Right lobe of liver (tissue), 4 donors: Measurements from ENCODE around the gene PLCL2.

Source experiments
- CTCF ChIP-seq, 4 donors: fragments of 200-600 bp in 3 of 4; fragments of 450-650 bp in 1 of 4; IDR thresholded peaks; one replicate each; pipeline versions ENCODE4 v1.5.1 to v1.8.0; 2016 to 2022; ENCODE audit warnings: antibody characterized with exemption in 4 of 4, mild to moderate bottlenecking in 2 of 4
- POLR2A ChIP-seq: fragments of 450-650 bp; IDR thresholded peaks from one replicate; pipeline ENCODE4 v1.6.1; 2017; ENCODE audit warnings: antibody characterized with exemption, mild to moderate bottlenecking
- donor health status: DM: no; HTN: no; CAD: no.
- donor health status: DM: no; HTN: no; CAD: no.
- donor health status: DM: no; HTN: yes; CAD: no.

- no peak for TF ChIP-seq CTCF (IDR thresholded peaks at IDR 0.05)
- TF ChIP-seq POLR2A = no peak
Observed at GRCh38 chr3:16836505-16837237, 48.1 kb upstream of the PLCL2 start.
